Stimulated activated CD4-positive, alpha-beta T cell treated with anti-CD3 and anti-CD28 coated beads, Interleukin-12 subunit alpha, Interleukin-12 subunit beta, amount 100 ng/mL, for 24 hours (primary cell): ENCODE results near the gene C12orf75.
"Not testable (repeated sequence)": the region's sequence is repeated elsewhere in the genome, so short reads cannot be mapped to it uniquely, and the experiment has no call there.

ENCODE experiments used
- DNase-seq, 2 experiments: peaks; one replicate each; pipeline ENCODE4 v3.0.0-alpha.2; 2020; ENCODE audit warnings: low read depth in 2 of 2

Gene C12orf75

DNA sequence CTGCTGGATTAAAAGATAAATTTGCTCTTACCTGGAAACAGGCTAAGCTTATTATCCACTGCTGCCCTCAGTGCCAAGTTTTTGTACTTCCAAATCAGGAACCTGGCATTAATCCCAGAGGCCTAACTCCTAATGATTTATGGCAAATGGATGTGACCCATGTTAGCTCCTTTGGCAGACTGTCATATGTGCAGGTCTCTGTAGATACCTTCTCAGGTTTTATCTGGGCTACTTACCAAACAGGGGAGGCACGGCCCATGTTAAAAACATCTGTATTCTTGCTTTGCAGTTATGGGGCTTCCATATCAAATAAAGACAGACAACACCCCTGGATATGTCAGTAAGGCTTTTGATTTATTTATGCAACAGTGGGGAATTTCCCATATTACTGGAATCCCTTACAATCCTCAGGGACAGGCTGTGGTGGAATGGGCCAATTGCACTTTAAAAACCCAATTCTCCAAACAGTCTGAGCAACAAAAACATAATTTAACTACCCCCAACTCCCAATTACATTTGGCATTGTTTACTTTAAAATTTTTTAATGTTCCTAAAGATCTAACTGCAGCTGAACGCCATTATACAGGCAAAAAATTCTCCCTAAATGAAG lies 19.9 kb upstream of the C12orf75 start:
- DNase-seq = not testable (repeated sequence)

GRCh38 chr12:105311936-105312335 lies 18.6 kb upstream of the C12orf75 start:
- DNase-seq = not testable (repeated sequence)

GRCh38 chr12:105313755-105314154 lies 16.7 kb upstream of the C12orf75 start:
- not testable (repeated sequence) for DNase-seq

- no peak for DNase-seq
Observed at GRCh38 chr12:105315130-105315529, 15.4 kb upstream of the C12orf75 start.

- DNase-seq = no peak
Observed at GRCh38 chr12:105315726-105316125, 14.8 kb upstream of the C12orf75 start.

DNA sequence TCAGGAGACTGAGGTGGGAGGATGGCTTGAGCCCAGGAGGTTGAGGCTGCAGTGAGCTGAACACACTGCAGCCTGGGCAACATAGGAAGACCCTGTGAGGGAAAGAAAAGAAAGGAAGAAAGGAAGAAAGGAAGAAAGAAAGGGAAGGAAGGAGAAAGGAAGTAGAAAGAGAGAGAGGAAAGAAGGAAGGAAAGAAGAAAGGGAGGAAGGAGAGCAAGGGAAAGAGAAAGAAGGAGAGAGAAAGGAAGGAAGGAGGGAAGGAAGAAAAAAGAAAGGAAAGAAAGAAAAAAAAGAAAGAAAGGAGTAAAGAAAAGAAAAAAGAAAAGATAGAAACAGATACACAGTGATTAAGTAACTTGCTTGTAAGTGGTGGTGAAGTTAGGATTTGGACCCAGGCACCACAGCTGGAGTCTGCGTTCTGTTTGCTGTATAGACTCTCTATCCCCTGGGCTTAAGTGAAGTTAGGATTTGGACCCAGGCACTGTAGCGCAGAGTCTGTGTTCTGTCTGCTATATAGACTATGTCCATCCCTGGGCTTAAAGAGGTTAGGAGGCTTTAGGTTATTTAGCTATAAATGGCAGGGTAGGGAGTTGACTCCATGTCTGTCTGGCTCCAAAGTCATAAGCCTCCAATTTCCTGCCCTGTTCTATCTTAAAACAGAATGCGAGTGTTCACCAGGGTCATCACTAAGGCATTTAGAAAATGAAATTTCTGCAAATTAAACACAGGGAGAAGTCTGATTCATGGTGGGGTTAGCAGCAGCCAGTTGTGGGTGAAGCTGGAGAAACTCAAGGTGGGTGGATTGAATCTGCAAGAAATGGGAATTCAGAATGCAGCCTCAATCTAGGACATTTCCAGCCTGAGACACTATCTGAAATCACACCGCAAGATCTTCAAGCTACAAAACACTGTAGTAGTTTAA lies 13.3 kb upstream of the C12orf75 start:
- no peak for DNase-seq

DNA sequence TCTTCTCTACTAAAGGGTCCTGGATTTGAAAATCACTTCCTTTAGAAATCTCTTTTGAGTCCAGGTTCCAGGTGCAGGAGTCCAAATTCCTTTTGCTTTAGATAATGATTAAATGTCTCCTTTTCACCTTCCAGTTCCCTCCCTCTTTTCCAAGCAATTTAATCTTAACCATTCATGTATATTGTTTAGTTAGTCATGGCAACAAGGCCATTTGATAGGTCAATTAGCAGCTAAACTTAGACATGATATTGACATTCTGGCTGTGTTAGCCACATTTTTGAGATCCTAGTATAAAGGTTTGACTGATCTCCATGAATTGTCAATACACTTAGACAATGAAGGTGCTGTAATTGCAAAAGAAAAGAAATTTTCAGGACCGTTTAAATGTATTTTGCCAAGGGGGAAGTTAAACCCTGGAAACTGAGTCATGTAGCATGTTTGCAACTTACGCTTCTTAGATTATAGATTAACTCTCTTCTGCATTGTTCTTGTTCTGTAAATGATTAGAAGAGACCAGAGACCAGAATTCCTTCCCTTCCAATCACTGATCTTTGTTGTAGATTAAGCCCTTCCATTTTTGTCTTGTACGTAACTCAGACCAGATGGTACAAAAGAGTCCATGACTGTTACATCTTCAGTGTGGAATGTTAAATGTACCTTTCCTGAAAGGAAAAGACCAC lies 12.4 kb upstream of the C12orf75 start:
- DNase-seq = no peak

DNA sequence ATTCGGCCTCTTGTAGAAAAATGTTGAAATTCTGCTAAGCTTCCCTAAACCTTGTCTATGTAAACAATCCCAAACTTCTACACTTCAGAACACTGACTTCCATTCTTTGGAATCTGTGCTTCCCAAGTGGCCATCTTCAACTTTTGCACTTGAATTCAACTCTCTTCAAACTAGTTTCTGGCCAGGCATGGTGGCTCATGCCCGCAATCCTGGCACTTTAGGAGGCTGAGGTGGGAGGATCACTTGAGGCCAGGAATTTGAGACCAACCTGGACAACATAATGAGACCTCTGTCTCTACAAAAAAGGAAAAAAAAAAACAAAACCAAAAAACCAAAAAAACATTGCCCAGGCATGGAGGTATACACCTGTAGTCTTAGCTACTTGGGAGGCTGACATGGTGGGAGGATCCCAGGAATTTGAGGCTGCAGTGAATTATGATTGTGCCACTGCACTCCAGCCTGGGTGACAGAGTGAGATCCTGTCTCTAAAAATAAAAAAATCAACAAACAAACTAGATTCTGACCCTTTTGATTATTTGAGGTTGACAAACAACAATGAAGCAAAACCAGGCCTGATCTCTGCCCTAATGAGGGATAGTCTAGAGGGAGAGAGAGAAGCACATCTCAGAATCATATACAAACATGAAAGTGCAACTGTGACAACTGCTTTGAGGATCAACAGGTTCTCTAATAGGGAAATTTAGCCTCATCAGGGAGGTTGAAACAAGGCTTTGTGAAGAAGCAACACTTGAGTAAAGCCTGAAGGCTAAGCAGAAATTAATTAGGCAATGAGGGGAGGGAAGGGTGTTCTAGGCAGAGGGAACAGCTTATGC lies 11.6 kb upstream of the C12orf75 start:
- DNase-seq = no peak

- DNase-seq = no peak
Observed at GRCh38 chr12:105319691-105320209, 10.7 kb upstream of the C12orf75 start.

DNA sequence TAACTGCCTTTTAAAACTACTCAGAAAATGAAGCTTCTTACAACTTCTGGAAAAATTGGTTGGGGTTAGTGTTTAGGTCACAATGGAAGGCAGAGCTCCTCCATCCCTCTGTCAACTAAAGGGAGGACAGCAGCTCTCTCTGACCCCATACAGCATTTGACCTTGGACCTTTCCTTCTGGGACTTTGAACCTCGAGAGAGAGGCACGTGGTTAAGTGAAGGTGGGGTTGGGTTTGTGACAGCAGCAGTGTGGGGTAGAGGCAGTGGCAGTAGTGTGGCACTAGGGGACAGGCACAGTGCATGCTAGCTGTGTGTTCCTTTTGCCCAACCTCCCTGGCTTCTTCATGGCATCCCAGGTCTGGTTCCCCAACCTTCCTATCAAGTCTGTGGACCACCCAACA lies 9.4 kb upstream of the C12orf75 start:
- DNase-seq = no peak

DNA sequence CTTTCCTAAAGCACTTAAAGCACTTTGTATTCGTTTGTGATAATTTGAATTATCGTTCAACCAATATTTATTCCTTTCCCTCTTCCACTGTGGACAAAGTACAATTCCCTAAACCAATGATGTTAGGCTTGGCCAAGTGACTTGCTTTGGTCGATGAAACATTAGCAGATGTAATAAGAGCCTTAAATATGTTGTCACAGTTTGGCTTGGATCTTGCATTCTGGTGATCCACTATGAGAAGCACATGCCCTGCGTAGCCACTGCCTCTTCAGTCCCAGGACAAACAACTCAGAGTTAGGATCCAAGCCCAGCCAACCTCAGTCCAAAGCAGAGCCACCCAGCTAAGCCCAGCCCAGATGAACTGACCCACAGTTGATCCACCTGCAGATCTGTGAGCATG lies 8.4 kb upstream of the C12orf75 start:
- no peak for DNase-seq

DNA sequence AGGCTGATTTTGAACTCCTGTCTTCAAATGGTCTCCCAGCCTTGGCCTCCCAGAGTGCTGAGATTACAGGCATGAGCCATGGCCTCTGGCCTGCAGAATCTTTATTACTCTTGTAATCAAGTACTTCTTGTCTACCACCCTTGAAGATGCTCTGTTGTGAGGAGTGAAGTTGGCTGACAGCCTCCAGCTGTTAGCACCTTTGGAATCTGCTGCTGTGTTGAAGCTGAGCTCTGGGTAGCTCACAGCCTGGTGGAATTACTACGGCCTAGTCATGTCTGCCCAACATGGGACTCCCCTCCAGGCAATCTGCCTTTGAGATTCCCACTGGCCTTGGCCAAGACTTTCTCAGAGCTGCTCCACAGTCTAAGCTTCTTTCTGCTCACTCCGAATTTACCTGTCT lies 5.8 kb upstream of the C12orf75 start:
- no peak for DNase-seq

GRCh38 chr12:105325117-105325516 lies 5.4 kb upstream of the C12orf75 start:
- DNase-seq = no peak

DNA sequence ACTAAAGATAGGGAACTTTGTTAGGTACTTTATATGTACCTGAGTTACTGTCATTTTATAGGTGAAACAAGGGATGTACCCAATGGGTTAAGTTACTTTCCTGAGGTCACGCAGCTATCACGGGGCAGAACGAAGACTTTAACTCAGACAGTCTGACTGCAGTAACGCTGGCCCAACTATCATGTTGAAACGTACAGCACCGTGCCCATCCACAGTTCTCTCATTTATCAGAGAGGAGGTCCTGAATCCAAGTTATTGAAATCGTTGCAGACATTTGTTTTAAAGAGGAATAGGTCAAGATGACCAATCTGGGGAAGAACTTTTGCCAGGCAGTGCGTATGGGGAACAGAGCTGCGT lies 587 bp upstream of the C12orf75 start:
- no peak for DNase-seq

DNA sequence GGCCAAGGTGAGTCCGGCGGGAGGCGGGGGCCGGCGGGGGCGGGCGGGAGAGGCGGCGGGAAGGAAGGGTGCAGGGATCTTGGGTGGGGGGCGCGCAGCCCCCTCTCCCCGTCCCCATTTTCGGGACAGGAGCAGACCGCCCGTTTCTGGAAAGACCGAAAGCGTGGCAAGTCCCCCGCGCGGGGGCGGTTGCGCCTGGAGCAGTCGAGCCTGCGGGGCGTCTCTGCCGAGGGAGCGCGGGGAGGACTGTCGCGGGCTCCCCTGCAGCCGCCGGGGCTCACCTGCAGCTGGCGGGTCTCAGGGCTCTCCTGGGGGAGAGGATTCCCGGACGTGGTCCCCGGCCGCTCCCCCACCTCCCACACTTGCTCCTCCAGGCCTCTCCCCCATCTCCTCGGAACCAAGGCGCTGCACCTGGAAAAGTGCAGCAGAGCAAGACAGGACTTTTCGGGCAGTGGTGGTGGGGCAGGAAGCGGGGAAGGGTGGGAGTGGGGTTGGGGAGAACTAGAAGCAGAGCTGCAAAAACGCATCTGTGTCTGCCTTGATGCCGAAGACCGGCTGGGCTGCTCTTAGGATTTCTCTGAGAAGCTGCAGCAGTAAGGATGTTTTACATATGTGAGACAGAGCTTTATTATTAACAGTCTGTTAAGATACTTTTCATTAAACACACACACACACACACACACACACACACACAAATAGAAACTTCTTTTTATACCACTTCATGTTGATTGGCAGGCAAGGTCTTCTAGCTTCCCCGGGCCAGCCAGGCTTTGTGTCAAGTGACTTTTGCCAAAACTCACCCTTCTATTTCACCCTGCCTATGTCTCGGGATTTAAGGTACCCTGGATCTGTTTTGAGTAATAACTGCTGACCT lies 677 bp downstream of the C12orf75 start:
- DNase-seq = no peak

DNA sequence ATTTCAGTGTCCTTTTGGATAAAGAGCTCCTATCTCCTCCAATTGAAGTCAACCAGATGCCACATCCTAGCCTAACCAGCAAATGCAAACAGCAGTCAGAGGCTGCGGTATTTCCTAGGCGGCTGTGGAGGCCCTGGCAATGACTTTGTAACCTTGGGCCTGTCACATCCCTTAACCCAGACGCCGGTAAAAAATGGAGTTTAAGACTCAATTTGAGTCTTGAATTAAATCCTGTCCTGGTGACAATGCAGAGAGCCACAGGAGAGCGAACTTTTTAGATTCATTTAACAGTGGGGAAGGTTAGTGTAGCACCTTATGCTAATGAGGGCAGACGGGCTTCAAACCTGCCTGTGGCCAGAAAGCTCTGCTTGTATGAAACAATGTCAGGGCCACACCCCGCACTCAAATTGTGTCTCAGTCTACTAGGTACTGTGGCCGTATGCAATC lies 1.3 kb downstream of the C12orf75 start:
- no peak for DNase-seq

GRCh38 chr12:105332286-105332685 lies 1.8 kb downstream of the C12orf75 start:
- DNase-seq = not testable (repeated sequence)

- DNase-seq = no peak
Observed at GRCh38 chr12:105332925-105333324, 2.4 kb downstream of the C12orf75 start.

DNA sequence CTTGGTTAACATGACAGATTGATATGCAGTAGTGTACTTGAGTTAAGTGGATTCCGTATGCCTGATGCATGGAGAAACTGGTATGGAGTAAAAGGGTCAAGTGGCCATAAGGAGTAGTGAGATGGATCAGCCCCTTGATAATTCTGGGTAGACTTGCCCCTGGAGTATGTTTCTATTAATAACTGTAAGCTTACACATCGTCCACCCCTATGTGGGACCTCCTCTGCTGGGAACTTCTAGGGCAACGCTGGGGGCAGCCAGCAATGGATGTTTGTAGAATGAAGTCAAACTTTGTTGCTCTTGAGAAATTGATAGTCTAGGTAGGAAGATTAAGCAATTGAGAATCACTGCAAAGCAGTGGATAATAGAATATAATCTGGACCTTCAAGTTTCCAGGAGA lies 3.5 kb downstream of the C12orf75 start:
- no peak for DNase-seq

- DNase-seq = no peak
Observed at GRCh38 chr12:105334582-105334981, 4.1 kb downstream of the C12orf75 start.

DNA sequence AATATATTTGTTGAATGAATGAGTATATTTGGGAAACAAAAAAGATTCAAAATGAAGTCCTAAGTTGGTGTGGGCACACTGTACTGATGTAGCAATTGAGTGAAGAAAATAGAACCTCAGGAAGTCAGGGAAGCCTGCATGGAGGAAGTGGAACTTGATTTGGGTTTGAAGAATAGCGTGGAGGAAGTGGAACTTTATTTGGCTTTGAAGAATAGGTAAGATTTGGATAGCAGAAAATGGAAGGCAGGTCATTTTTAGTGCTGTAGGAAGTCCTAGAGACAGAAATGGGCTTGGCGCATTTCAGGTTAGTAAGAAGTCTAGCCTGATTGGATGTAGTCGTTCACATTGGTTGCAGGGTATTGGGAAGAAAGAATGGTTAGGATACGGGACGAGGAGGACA lies 5.4 kb downstream of the C12orf75 start:
- no peak for DNase-seq
